ENCODE data around the gene AHCYL1. TPM values are rescaled to one million over a fixed set of nuclear protein-coding genes. Genes with fewer than 3 reads are reported as not detected.

AHCYL1 gene
- total RNA-seq, 2 experiments from 2014 or later = 63.0 to 67.1 TPM

GRCh38 chr1:110050602-110051261 is 66.2 kb downstream of the AHCYL1 start:
- ChIA-PET POLR2A (interaction anchor here (1.2 kb wide), 1 partner anchor 16 kb away, joined by 3 read pairs; no protein-coding TSS in a partner anchor), CTCF (interaction anchor here (0.7 to 2.5 kb wide), 4 partner anchors 9 to 411 kb away, joined by 3 to 10 read pairs (median 4); no protein-coding TSS in a partner anchor)

- ChIA-PET POLR2A (no interaction called here), CTCF (interaction anchor here (1.5 kb wide), 1 partner anchor 37 kb away, joined by 4 read pairs; no protein-coding TSS in a partner anchor)
Measured at GRCh38 chr1:110051262-110051648, 66.7 kb downstream of the AHCYL1 start.

GRCh38 chr1:110053552-110054428 is 69.2 kb downstream of the AHCYL1 start:
- CTCF ChIA-PET = interaction anchor here (0.6 to 3.5 kb wide), 24 partner anchors 9 to 709 kb away, joined by 3 to 24 read pairs (median 4); partner anchors contain the start of genes AHCYL1, ALX3, STRIP1 and UBL4B
- POLR2A ChIA-PET = no interaction called here

- ChIA-PET CTCF (interaction anchor here (0.9 to 3.5 kb wide), 3 partner anchors 21 to 50 kb away, joined by 3 to 24 read pairs (median 4); no protein-coding TSS in a partner anchor), POLR2A (no interaction called here)
Measured at GRCh38 chr1:110055493-110056284, 71.1 kb downstream of the AHCYL1 start.

- ChIA-PET POLR2A (interaction anchor here (0.6 kb wide), 1 partner anchor 849 kb away, joined by 4 read pairs; no protein-coding TSS in a partner anchor), CTCF (interaction anchor here (0.6 to 1.8 kb wide), 2 partner anchors 21 to 109 kb away, joined by 3 to 4 read pairs; no protein-coding TSS in a partner anchor)
Measured at GRCh38 chr1:110056285-110056683, 71.7 kb downstream of the AHCYL1 start.

GRCh38 chr1:110056776-110057175 is 72.2 kb downstream of the AHCYL1 start:
- CTCF ChIA-PET = interaction anchor here (0.6 to 1.8 kb wide), 2 partner anchors 22 to 109 kb away, joined by 3 to 4 read pairs; no protein-coding TSS in a partner anchor
- POLR2A ChIA-PET = interaction anchor here (0.6 kb wide), 1 partner anchor 850 kb away, joined by 4 read pairs; no protein-coding TSS in a partner anchor

- POLR2A ChIA-PET = no interaction called here
Measured at GRCh38 chr1:110057963-110058518, 73.5 kb downstream of the AHCYL1 start.

GRCh38 chr1:110058591-110058990 is 74.0 kb downstream of the AHCYL1 start:
- ChIA-PET CTCF (interaction anchor here (0.6 to 2.6 kb wide), 2 partner anchors 9 to 188 kb away, joined by 3 to 10 read pairs; no protein-coding TSS in a partner anchor), POLR2A (no interaction called here)

More at GRCh38 chr1:110057963-110058518, 73.5 kb downstream of the AHCYL1 start:
- CTCF ChIA-PET = interaction anchor here (0.6 to 2.6 kb wide), 4 partner anchors 8 to 187 kb away, joined by 3 to 10 read pairs (median 3); no protein-coding TSS in a partner anchor

GRCh38 chr1:110059133-110059863 is 74.7 kb downstream of the AHCYL1 start:
- ChIA-PET POLR2A (interaction anchor here (1.1 kb wide), 1 partner anchor 25 kb away, joined by 3 read pairs; the partner anchor contains the start of gene STRIP1), CTCF (interaction anchor here (0.7 to 2.6 kb wide), 16 partner anchors 10 to 925 kb away, joined by 3 to 10 read pairs (median 4); partner anchors contain the start of gene STRIP1)

GRCh38 chr1:110060034-110060661 is 75.6 kb downstream of the AHCYL1 start:
- CTCF ChIA-PET = interaction anchor here (0.6 to 2.6 kb wide), 26 partner anchors 9 to 1886 kb away, joined by 3 to 10 read pairs (median 4); partner anchors contain the start of genes KCNC4 and STRIP1
- POLR2A ChIA-PET = interaction anchor here (1.1 kb wide), 1 partner anchor 26 kb away, joined by 3 read pairs; the partner anchor contains the start of gene STRIP1

GRCh38 chr1:110060662-110061060 is 76.1 kb downstream of the AHCYL1 start:
- ChIA-PET POLR2A (interaction anchor here (1.1 kb wide), 1 partner anchor 26 kb away, joined by 3 read pairs; the partner anchor contains the start of gene STRIP1), CTCF (interaction anchor here (0.6 to 2.6 kb wide), 22 partner anchors 8 to 1886 kb away, joined by 3 to 10 read pairs (median 4); partner anchors contain the start of genes KCNC4 and STRIP1)

- ChIA-PET CTCF (interaction anchor here (1.0 to 1.2 kb wide), 2 partner anchors 12 to 21 kb away, joined by 3 to 4 read pairs; no protein-coding TSS in a partner anchor), POLR2A (no interaction called here)
Measured at GRCh38 chr1:110061341-110061740, 76.8 kb downstream of the AHCYL1 start.

- POLR2A ChIA-PET = no interaction called here
- CTCF ChIA-PET = interaction anchor here (0.6 to 1.4 kb wide), 3 partner anchors 9 to 42 kb away, joined by 3 to 6 read pairs (median 3); no protein-coding TSS in a partner anchor
Measured at GRCh38 chr1:110062612-110063011, 78.0 kb downstream of the AHCYL1 start.

GRCh38 chr1:110063781-110064180 is 79.2 kb downstream of the AHCYL1 start:
- CTCF ChIA-PET = interaction anchor here (1.8 kb wide), 1 partner anchor 10 kb away, joined by 6 read pairs; no protein-coding TSS in a partner anchor
- POLR2A ChIA-PET = no interaction called here

- CTCF ChIA-PET = interaction anchor here (1.8 kb wide), 1 partner anchor 11 kb away, joined by 6 read pairs; no protein-coding TSS in a partner anchor
- POLR2A ChIA-PET = no interaction called here
Measured at GRCh38 chr1:110064576-110065337, 80.2 kb downstream of the AHCYL1 start.

- ChIA-PET POLR2A (no interaction called here), CTCF (interaction anchor here (1.9 kb wide), 1 partner anchor 22 kb away, joined by 9 read pairs; no protein-coding TSS in a partner anchor)
Measured at GRCh38 chr1:110065841-110066240, 81.3 kb downstream of the AHCYL1 start.

Measured in activated CD8-positive, alpha-beta memory T cell treated with anti-CD3 and anti-CD28 coated beads for 36 hours (primary cell).